Caco-2 (cell line): ENCODE measurements around the gene OR2Y1. TPM values are rescaled to one million over a fixed set of nuclear protein-coding genes. Genes with fewer than 3 reads are reported as not detected.
"Not testable (repeated sequence)": the region's sequence is repeated elsewhere in the genome, so short reads cannot be mapped to it uniquely, and the experiment has no call there.

Experiments
- BruUV-seq: library from RNA; stranded (reverse); fragments of 400-500 nt; replicated peaks from 2 replicates; lab custom pipeline; 2021; lab: Mats Ljungman, UMichigan
- CTCF ChIA-PET: fragments of 300-600 bp; sonication (Branson Sonifier 250); formaldehyde crosslinking; loops from one replicate; lab custom pipeline; 2022; ENCODE audit warnings: antibody characterized with exemption; lab: Charles Lee
- POLR2A ChIA-PET: fragments of 300-600 bp; sonication (Branson Sonifier 250); formaldehyde crosslinking; loops from one replicate; lab custom pipeline; 2022; ENCODE audit warnings: antibody characterized with exemption; lab: Charles Lee
- DNase-seq, 2 experiments: peaks; one replicate each; pipeline versions ENCODE4 v3.0.0 to v3.0.0-alpha.2; 2020 to 2022
- H3K27me3 ChIP-seq: replicated peaks from 2 replicates; pipeline ENCODE4 v1.6.0; 2011; ENCODE audit warnings: low read length; ENCODE audit not compliant: control insufficient read depth, insufficient read depth
- H3K36me3 ChIP-seq: 2 replicates; pipeline ENCODE4 v1.5.1; 2011; ENCODE audit warnings: low read length; ENCODE audit not compliant: control insufficient read depth, insufficient read depth
- H3K4me1 ChIP-seq: fragments of 250-450 bp; sonication (Bioruptor Pico); 2 replicates; pipeline ENCODE4 v1.5.1; 2020; ENCODE audit warnings: mild to moderate bottlenecking
- H3K4me3 ChIP-seq: 2 replicates; pipeline ENCODE4 v1.5.1; 2011; ENCODE audit warnings: low read depth, mild to moderate bottlenecking, control low read depth, low read length
- H3K9me3 ChIP-seq: fragments of 250-450 bp; sonication (Bioruptor Pico); 2 replicates; pipeline ENCODE4 v1.5.1; 2020; ENCODE audit warnings: mild to moderate bottlenecking, moderate library complexity
- H3K27ac Mint-ChIP-seq: one replicate; pipeline ENCODE4 v1.8.0; 2022; ENCODE audit warnings: mixed read lengths; ENCODE audit not compliant: unreplicated experiment
- H3K27me3 Mint-ChIP-seq: one replicate; pipeline ENCODE4 v1.8.0; 2022; ENCODE audit warnings: mixed read lengths; ENCODE audit not compliant: insufficient read depth, unreplicated experiment
- H3K36me3 Mint-ChIP-seq: one replicate; pipeline ENCODE4 v1.8.0; 2022; ENCODE audit warnings: mild to moderate bottlenecking, mixed read lengths; ENCODE audit not compliant: insufficient read depth, unreplicated experiment
- H3K4me1 Mint-ChIP-seq: one replicate; pipeline ENCODE4 v1.8.0; 2022; ENCODE audit warnings: low read depth, mixed read lengths; ENCODE audit not compliant: unreplicated experiment
- H3K4me3 Mint-ChIP-seq: one replicate; pipeline ENCODE4 v1.8.0; 2022; ENCODE audit warnings: mild to moderate bottlenecking, moderate library complexity, mixed read lengths; ENCODE audit not compliant: unreplicated experiment
- H3K9me3 Mint-ChIP-seq: one replicate; pipeline ENCODE4 v1.8.0; 2022; ENCODE audit warnings: mixed read lengths; ENCODE audit not compliant: unreplicated experiment
- CTCF ChIP-seq, 2 experiments: fragments of 200-600 bp in 1 of 2; IDR thresholded peaks; 1 replicate in 1 of 2; 2 replicates in 1 of 2; pipeline versions ENCODE4 v1.5.1 to v1.8.0; 2011 to 2022; ENCODE audit warnings: antibody characterized with exemption in 1 of 2, control low read depth in 1 of 2, inconsistent platforms in 1 of 2, low read depth in 1 of 2, low read length in 1 of 2, mild to moderate bottlenecking in 1 of 2, moderate library complexity in 1 of 2; ENCODE audit not compliant: insufficient read depth in 1 of 2, severe bottlenecking in 1 of 2, unreplicated experiment in 1 of 2
- intact Hi-C: fragments of 100-400 bp; cut with micrococcal nuclease; formaldehyde crosslinking; loops from one replicate; pipeline ENCODE4 v1.10.0; 2022; ENCODE audit not compliant: unreplicated experiment
- total RNA-seq: library from RNA; stranded (reverse); gene quantifications from 2 replicates; pipeline ENCODE4 v1.2.3, GENCODE V29; 2022

Gene OR2Y1
- total RNA-seq, 1 experiment from 2014 or later: not detected

GRCh38 chr5:180782748-180783147, 42.9 kb upstream of the OR2Y1 start:
- Histone ChIP-seq H3K9me3 (no peaks in the 10 kb centered on the region), H3K4me3 (no peak overlapping the region), H3K4me1 (peaks cover 24% of the 10 kb centered on the region), H3K36me3 (no peaks in the 10 kb centered on the region), H3K27me3 (no peaks in the 10 kb centered on the region)
- TF ChIP-seq CTCF (IDR thresholded peaks at IDR 0.05; ENCODE audit: insufficient read depth in 1 of 2, low read depth in 1 of 2, low read length in 1 of 2, severe bottlenecking in 1 of 2, unreplicated experiment in 1 of 2): no peak
- intact Hi-C loops: loop anchor here (10.0 kb wide), 1 partner anchor 372 kb away; no protein-coding TSS in a partner anchor
- ChIA-PET POLR2A (no interaction called here), CTCF (no interaction called here)
- no TSS peak for BruUV-seq
- Mint-ChIP-seq H3K27me3 (no peaks in the 10 kb centered on the region), H3K27ac (no peak overlapping the region), H3K9me3 (no peaks in the 10 kb centered on the region), H3K4me1 (peaks cover 20% of the 10 kb centered on the region), H3K36me3 (peaks cover 21% of the 10 kb centered on the region), H3K4me3 (no peak overlapping the region)
- DNase-seq: no peak

GRCh38 chr5:180781900-180782326, 42.1 kb upstream of the OR2Y1 start:
- H3K9me3 ChIP-seq, DNase-seq, POLR2A ChIA-PET, H3K27ac Mint-ChIP-seq, H3K27me3 Mint-ChIP-seq, CTCF ChIA-PET, H3K27me3 ChIP-seq, H3K4me3 Mint-ChIP-seq, BruUV-seq, H3K36me3 ChIP-seq, H3K4me3 ChIP-seq, H3K9me3 Mint-ChIP-seq: not testable (repeated sequence)
- peaks cover 16% of the 10 kb centered on the region for H3K4me1 Mint-ChIP-seq
- intact Hi-C loops: loop anchor here (10.0 kb wide), 1 partner anchor 373 kb away; no protein-coding TSS in a partner anchor
- H3K36me3 Mint-ChIP-seq: peaks cover 14% of the 10 kb centered on the region
- H3K4me1 ChIP-seq: peaks cover 23% of the 10 kb centered on the region

DNA sequence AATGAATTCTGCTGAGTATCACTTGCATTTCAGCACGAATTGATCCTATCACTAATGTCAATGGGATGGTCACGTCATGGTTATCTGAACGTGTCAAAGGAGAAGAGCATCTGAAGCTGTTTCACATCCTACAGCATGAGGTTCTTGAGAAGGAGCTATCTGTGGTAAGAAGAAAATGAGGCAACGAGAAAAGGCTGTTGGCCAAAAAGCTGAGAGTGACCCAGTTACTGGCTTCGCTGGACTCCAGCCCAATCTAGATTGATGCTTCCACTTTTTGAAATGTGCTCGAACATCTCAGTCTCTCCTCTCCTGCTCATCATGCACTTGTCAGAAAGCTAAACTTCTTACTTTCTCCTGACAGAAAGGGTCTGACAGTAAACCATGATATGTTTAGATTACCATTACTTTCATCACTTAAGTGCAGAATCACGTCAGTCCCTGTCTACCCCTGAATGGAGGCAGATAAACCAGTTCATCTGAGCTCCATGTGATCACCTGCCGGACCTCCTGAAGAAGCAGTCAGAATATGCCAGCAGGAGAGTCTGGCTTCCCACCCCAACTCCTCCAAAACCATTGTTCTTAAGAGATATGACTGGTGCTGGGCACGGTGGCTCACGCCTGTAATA, 40.2 kb upstream of the OR2Y1 start:
- Histone ChIP-seq H3K36me3 (no peaks in the 10 kb centered on the region), H3K9me3 (no peaks in the 10 kb centered on the region), H3K4me1 (peaks cover 5% of the 10 kb centered on the region), H3K27me3 (no peaks in the 10 kb centered on the region), H3K4me3 (no peak overlapping the region)
- H3K36me3 Mint-ChIP-seq: no peaks in the 10 kb centered on the region
- ChIA-PET CTCF (no interaction called here), POLR2A (no interaction called here)
- H3K9me3 Mint-ChIP-seq: no peaks in the 10 kb centered on the region
- no peak overlapping the region for H3K27ac Mint-ChIP-seq
- DNase-seq: no peak
- peaks cover 2% of the 10 kb centered on the region for H3K27me3 Mint-ChIP-seq
- intact Hi-C loops: loop anchor here (10.0 kb wide), 1 partner anchor 375 kb away; no protein-coding TSS in a partner anchor
- TF ChIP-seq CTCF (IDR thresholded peaks at IDR 0.05; ENCODE audit: insufficient read depth in 1 of 2, low read depth in 1 of 2, low read length in 1 of 2, severe bottlenecking in 1 of 2, unreplicated experiment in 1 of 2): no peak
- BruUV-seq: no TSS peak
- no peaks in the 10 kb centered on the region for H3K4me1 Mint-ChIP-seq
- no peak overlapping the region for H3K4me3 Mint-ChIP-seq
